HEK293 (cell line): Measurements from ENCODE around the gene SAMD3.
"Not testable (repeated sequence)": the region's sequence is repeated elsewhere in the genome, so short reads cannot be mapped to it uniquely, and the experiment has no call there.

Experiments
- CTCF ChIA-PET: fragments of 350-600 bp; formaldehyde crosslinking; extraction: SDS; loops from one replicate; lab custom pipeline; 2021; ENCODE audit warnings: antibody characterized with exemption; lab: Yijun Ruan, JAX
- POLR2A ChIA-PET: fragments of 300-600 bp; formaldehyde crosslinking; extraction: SDS; loops from one replicate; lab custom pipeline; 2020; ENCODE audit warnings: antibody characterized with exemption, inconsistent platforms; lab: Yijun Ruan, JAX
- H3K27ac ChIP-seq: fragments of 200-500 bp; sonication (Bioruptor generic); 2 replicates; pipeline ENCODE4 v1.5.1; 2014; ENCODE audit warnings: low read depth, low read length, control low read depth, inconsistent platforms; ENCODE audit errors: extremely low read depth
- H3K36me3 ChIP-seq, 2 experiments: fragments of 200-500 bp in 1 of 2; sonication (Bioruptor generic) in 1 of 2; 1 replicate in 1 of 2; 2 replicates in 1 of 2; pipeline ENCODE4 v1.5.1; 2014 to 2017; ENCODE audit warnings: inconsistent platforms in 2 of 2, low read length in 2 of 2; ENCODE audit not compliant: control insufficient read depth in 2 of 2, insufficient read depth in 1 of 2
- H3K4me1 ChIP-seq: fragments of 200-500 bp; sonication (Bioruptor generic); 2 replicates; pipeline ENCODE4 v1.5.1; 2014; ENCODE audit warnings: mild to moderate bottlenecking, low read length, inconsistent platforms; ENCODE audit not compliant: control insufficient read depth, insufficient read depth
- H3K4me3 ChIP-seq: 2 replicates; pipeline ENCODE4 v1.5.1; 2011; ENCODE audit warnings: low read depth, mild to moderate bottlenecking, control low read depth, low read length, moderate library complexity
- H3K9me3 ChIP-seq: fragments of 200-500 bp; sonication (Bioruptor generic); 2 replicates; pipeline ENCODE4 v1.5.1; 2014; ENCODE audit warnings: low read depth, low read length, inconsistent platforms; ENCODE audit not compliant: control insufficient read depth, insufficient read depth
- IKZF3 ChIP-seq: fragments of 450-650 bp; IDR thresholded peaks from 2 replicates; pipeline ENCODE4 v1.5.0; 2018; ENCODE audit warnings: missing biosample characterization, mild to moderate bottlenecking, missing genetic modification characterization, moderate library complexity
- SETDB1 ChIP-seq: IDR thresholded peaks from one replicate; pipeline ENCODE4 v1.6.1; 2017; ENCODE audit warnings: mild to moderate bottlenecking, low read length, moderate library complexity, mixed read lengths; ENCODE audit not compliant: insufficient read length
- SP2 ChIP-seq: fragments of 450-650 bp; formaldehyde crosslinking; IDR thresholded peaks from 2 replicates; pipeline ENCODE4 v1.5.1; 2016; ENCODE audit warnings: missing biosample characterization, missing genetic modification characterization
- YY1 ChIP-seq: fragments of 450-650 bp; formaldehyde crosslinking; IDR thresholded peaks from 2 replicates; pipeline ENCODE4 v1.5.1; 2018; ENCODE audit warnings: missing biosample characterization, missing genetic modification characterization
- ZNF138 ChIP-seq: fragments of 450-650 bp; formaldehyde crosslinking; IDR thresholded peaks from 2 replicates; pipeline ENCODE4 v1.5.1; 2016; ENCODE audit warnings: missing biosample characterization, missing genetic modification characterization, borderline replicate concordance
- ZNF157 ChIP-seq: fragments of 450-650 bp; formaldehyde crosslinking; IDR thresholded peaks from 2 replicates; pipeline ENCODE4 v1.5.1; 2016; ENCODE audit warnings: missing biosample characterization, missing genetic modification characterization
- ZNF223 ChIP-seq: fragments of 450-650 bp; formaldehyde crosslinking; IDR thresholded peaks from 2 replicates; pipeline ENCODE4 v1.5.1; 2016; ENCODE audit warnings: missing biosample characterization, missing genetic modification characterization
- ZNF24 ChIP-seq: fragments of 450-650 bp; formaldehyde crosslinking; IDR thresholded peaks from 2 replicates; pipeline ENCODE4 v1.5.1; 2016; ENCODE audit warnings: missing biosample characterization, missing genetic modification characterization
- ZNF266 ChIP-seq: fragments of 450-650 bp; formaldehyde crosslinking; IDR thresholded peaks from 2 replicates; pipeline ENCODE4 v1.5.1; 2016; ENCODE audit warnings: missing biosample characterization, missing genetic modification characterization, low read depth
- ZNF274 ChIP-seq, 2 experiments: fragments of 200-500 bp in 1 of 2; fragments of 450-650 bp in 1 of 2; sonication (Bioruptor generic) in 1 of 2; formaldehyde crosslinking in 1 of 2; IDR thresholded peaks; 2 replicates each; pipeline versions ENCODE4 v1.5.1 to v1.6.1; 2014 to 2016; ENCODE audit warnings: borderline replicate concordance in 1 of 2, inconsistent platforms in 1 of 2, low read length in 1 of 2, missing biosample characterization in 1 of 2, missing genetic modification characterization in 1 of 2
- ZNF626 ChIP-seq: fragments of 450-650 bp; sonication (Bioruptor Pico); formaldehyde crosslinking; IDR thresholded peaks from 2 replicates; pipeline ENCODE4 v1.5.1; 2018; ENCODE audit warnings: missing biosample characterization, missing genetic modification characterization, inconsistent platforms
- ZNF629 ChIP-seq: fragments of 450-650 bp; formaldehyde crosslinking; IDR thresholded peaks from 2 replicates; pipeline ENCODE4 v1.5.1; 2017; ENCODE audit warnings: missing biosample characterization, missing genetic modification characterization
- ZNF76 ChIP-seq: fragments of 450-650 bp; formaldehyde crosslinking; IDR thresholded peaks from 2 replicates; pipeline ENCODE4; 2016; ENCODE audit warnings: low read depth, missing biosample characterization, missing genetic modification characterization, borderline replicate concordance
- ZNF776 ChIP-seq: fragments of 450-650 bp; formaldehyde crosslinking; IDR thresholded peaks from 2 replicates; pipeline ENCODE4 v1.5.0; 2017; ENCODE audit warnings: missing biosample characterization, missing genetic modification characterization, borderline replicate concordance
- ZNF785 ChIP-seq: fragments of 450-650 bp; formaldehyde crosslinking; IDR thresholded peaks from 2 replicates; pipeline ENCODE4 v1.5.1; 2016; ENCODE audit warnings: missing biosample characterization, missing genetic modification characterization
- ZSCAN23 ChIP-seq: fragments of 450-650 bp; formaldehyde crosslinking; IDR thresholded peaks from 2 replicates; pipeline ENCODE4 v1.5.1; 2016; ENCODE audit warnings: missing biosample characterization, missing genetic modification characterization
- TF ChIP-seq, protein P1 (sequence below): fragments of 450-650 bp; formaldehyde crosslinking; IDR thresholded peaks from 2 replicates; pipeline ENCODE4 v1.5.1; 2016; ENCODE audit warnings: missing biosample characterization, missing genetic modification characterization
- TF ChIP-seq, protein P2 (sequence below): fragments of 450-650 bp; IDR thresholded peaks from 2 replicates; pipeline ENCODE4 v1.5.1; 2018; ENCODE audit warnings: missing biosample characterization, missing genetic modification characterization
- TF ChIP-seq, protein P3 (sequence below): fragments of 450-650 bp; formaldehyde crosslinking; IDR thresholded peaks from 2 replicates; pipeline ENCODE4 v1.5.1; 2017; ENCODE audit warnings: missing biosample characterization, missing genetic modification characterization
- TF ChIP-seq, protein P4 (sequence below): sonication (generic); formaldehyde crosslinking; IDR thresholded peaks from 2 replicates; pipeline ENCODE4 v1.8.1; 2022; ENCODE audit warnings: mild to moderate bottlenecking, moderate library complexity, missing genetic modification reagents

The SAMD3 gene

DNA sequence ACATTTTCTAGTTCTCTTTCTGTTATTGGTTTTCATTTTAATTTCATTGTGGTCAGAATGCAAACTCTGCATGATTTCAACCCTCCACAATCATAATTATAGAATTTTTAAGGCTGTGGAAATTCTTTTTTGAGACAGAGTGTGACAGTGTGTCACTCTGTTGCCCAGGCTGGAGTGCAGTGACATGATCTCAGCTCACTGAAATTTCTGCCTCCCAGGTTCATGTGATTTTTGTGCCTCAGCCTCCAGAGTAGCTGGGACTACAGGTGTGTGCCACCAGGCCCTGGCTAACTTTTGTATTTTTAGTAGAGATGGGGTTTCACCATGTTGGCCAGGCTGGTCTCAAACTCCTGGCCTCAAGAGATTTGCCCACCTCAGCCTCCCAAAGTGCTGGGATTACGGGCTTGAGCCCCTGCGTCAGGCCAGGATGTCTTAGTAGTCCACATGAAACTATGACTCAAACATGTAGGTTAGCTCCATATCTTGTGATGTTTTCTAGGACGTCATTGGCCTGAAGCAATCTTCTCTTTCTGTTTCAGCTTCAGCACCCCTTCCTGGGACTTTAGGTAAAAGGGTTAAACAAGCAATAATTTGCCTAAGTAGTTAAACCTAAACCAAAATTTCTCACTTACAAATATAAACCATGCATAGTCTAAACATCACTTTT lies 47.4 kb upstream of the SAMD3 start:
- TF ChIP-seq ZSCAN23 (no peak), ZNF274 (IDR thresholded peaks at IDR 0.05; ENCODE audit: low read length) (no peak), ZNF274 (tag by site-specific recombination; IDR thresholded peaks at IDR 0.05; ENCODE audit: borderline replicate concordance) (no peak), IKZF3 (tag by site-specific recombination) (no peak), ZNF776 (tag by site-specific recombination) (no peak), YY1 (tag by site-specific recombination) (no peak), ZNF24 (tag by site-specific recombination) (no peak), ZNF626 (tag by site-specific recombination) (no peak), ZNF157 (tag by site-specific recombination) (no peak), SETDB1 (no peak), ZNF785 (tag by site-specific recombination) (no peak), ZNF223 (tag by site-specific recombination) (no peak), SP2 (tag by site-specific recombination) (no peak), ZNF76 (tag by site-specific recombination) (no peak), ZNF138 (no peak), ZNF266 (tag by site-specific recombination) (no peak), ZNF629 (tag by site-specific recombination) (no peak)
- TF ChIP-seq, protein P1, sequence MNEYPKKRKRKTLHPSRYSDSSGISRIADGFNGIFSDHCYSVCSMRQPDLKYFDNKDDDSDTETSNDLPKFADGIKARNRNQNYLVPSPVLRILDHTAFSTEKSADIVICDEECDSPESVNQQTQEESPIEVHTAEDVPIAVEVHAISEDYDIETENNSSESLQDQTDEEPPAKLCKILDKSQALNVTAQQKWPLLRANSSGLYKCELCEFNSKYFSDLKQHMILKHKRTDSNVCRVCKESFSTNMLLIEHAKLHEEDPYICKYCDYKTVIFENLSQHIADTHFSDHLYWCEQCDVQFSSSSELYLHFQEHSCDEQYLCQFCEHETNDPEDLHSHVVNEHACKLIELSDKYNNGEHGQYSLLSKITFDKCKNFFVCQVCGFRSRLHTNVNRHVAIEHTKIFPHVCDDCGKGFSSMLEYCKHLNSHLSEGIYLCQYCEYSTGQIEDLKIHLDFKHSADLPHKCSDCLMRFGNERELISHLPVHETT (tag by site-specific recombination) = no peak
- TF ChIP-seq, protein P2, sequence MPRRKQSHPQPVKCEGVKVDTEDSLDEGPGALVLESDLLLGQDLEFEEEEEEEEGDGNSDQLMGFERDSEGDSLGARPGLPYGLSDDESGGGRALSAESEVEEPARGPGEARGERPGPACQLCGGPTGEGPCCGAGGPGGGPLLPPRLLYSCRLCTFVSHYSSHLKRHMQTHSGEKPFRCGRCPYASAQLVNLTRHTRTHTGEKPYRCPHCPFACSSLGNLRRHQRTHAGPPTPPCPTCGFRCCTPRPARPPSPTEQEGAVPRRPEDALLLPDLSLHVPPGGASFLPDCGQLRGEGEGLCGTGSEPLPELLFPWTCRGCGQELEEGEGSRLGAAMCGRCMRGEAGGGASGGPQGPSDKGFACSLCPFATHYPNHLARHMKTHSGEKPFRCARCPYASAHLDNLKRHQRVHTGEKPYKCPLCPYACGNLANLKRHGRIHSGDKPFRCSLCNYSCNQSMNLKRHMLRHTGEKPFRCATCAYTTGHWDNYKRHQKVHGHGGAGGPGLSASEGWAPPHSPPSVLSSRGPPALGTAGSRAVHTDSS (tag by site-specific recombination) = no peak
- TF ChIP-seq, protein P3, sequence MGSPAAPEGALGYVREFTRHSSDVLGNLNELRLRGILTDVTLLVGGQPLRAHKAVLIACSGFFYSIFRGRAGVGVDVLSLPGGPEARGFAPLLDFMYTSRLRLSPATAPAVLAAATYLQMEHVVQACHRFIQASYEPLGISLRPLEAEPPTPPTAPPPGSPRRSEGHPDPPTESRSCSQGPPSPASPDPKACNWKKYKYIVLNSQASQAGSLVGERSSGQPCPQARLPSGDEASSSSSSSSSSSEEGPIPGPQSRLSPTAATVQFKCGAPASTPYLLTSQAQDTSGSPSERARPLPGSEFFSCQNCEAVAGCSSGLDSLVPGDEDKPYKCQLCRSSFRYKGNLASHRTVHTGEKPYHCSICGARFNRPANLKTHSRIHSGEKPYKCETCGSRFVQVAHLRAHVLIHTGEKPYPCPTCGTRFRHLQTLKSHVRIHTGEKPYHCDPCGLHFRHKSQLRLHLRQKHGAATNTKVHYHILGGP (tag by site-specific recombination) = no peak
- TF ChIP-seq, protein P4, sequence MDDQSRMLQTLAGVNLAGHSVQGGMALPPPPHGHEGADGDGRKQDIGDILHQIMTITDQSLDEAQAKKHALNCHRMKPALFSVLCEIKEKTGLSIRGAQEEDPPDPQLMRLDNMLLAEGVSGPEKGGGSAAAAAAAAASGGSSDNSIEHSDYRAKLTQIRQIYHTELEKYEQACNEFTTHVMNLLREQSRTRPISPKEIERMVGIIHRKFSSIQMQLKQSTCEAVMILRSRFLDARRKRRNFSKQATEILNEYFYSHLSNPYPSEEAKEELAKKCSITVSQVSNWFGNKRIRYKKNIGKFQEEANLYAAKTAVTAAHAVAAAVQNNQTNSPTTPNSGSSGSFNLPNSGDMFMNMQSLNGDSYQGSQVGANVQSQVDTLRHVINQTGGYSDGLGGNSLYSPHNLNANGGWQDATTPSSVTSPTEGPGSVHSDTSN (CRISPR knock-in tag) = no peak
- ChIA-PET POLR2A (no interaction called here), CTCF (interaction anchor here (0.7 kb wide), 1 partner anchor 519 kb away, joined by 3 read pairs; no protein-coding TSS in a partner anchor)

DNA sequence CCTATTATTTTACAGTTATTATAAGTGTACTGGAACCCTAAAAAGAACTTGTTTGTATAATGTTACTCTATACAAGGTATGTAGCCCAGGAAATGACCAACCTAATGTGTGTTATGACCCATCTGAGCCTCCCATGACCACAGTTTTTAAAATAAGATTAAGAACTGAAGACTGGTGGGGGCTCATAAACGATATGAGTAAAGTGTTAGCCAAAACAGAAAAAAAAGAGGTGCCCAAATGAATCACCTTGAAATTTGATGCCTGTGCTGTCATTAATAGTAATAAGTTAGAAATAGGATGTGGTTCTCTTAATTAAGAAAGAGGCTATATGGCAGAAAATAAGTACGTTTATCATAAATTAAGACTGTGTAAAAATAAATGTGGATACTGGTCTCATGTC lies 42.8 kb upstream of the SAMD3 start:
- H3K4me3 ChIP-seq, POLR2A ChIA-PET, H3K27ac ChIP-seq, H3K9me3 ChIP-seq, H3K4me1 ChIP-seq, CTCF ChIA-PET, H3K36me3 ChIP-seq: not testable (repeated sequence)

More for the DNA sequence above, 47.4 kb upstream of the SAMD3 start:
- H3K27ac ChIP-seq = no peak overlapping the region
- no peaks in the 10 kb centered on the region for H3K36me3 ChIP-seq
- H3K4me1 ChIP-seq = no peaks in the 10 kb centered on the region
- no peak overlapping the region for H3K4me3 ChIP-seq
- H3K9me3 ChIP-seq = no peaks in the 10 kb centered on the region
